H1 (cell line): Measurements from ENCODE around the gene PDLIM3.

ENCODE experiments used
- ATF3 ChIP-seq: IDR thresholded peaks from 2 replicates; pipeline ENCODE4 v1.6.1; 2011; ENCODE audit warnings: low read depth, mild to moderate bottlenecking, low read length; ENCODE audit not compliant: insufficient read depth
- CTCF ChIP-seq, 3 experiments: IDR thresholded peaks; 1 replicate in 2 of 3; 2 replicates in 1 of 3; pipeline versions ENCODE4 v1.5.1 to v1.6.1; 2011; ENCODE audit warnings: low read length in 3 of 3, mild to moderate bottlenecking in 3 of 3, inconsistent platforms in 2 of 3, low read depth in 1 of 3, moderate library complexity in 1 of 3; ENCODE audit not compliant: insufficient read depth in 1 of 3; ENCODE audit errors: control extremely low read depth in 1 of 3
- SIN3A ChIP-seq, 2 experiments: IDR thresholded peaks in 1 of 2; conservative IDR thresholded peaks in 1 of 2; 2 replicates each; pipeline ENCODE4 v1.6.1; 2011 to 2012; ENCODE audit warnings: low read length in 2 of 2, improper control_type of control experiment in 1 of 2, low read depth in 1 of 2, mild to moderate bottlenecking in 1 of 2

DNA sequence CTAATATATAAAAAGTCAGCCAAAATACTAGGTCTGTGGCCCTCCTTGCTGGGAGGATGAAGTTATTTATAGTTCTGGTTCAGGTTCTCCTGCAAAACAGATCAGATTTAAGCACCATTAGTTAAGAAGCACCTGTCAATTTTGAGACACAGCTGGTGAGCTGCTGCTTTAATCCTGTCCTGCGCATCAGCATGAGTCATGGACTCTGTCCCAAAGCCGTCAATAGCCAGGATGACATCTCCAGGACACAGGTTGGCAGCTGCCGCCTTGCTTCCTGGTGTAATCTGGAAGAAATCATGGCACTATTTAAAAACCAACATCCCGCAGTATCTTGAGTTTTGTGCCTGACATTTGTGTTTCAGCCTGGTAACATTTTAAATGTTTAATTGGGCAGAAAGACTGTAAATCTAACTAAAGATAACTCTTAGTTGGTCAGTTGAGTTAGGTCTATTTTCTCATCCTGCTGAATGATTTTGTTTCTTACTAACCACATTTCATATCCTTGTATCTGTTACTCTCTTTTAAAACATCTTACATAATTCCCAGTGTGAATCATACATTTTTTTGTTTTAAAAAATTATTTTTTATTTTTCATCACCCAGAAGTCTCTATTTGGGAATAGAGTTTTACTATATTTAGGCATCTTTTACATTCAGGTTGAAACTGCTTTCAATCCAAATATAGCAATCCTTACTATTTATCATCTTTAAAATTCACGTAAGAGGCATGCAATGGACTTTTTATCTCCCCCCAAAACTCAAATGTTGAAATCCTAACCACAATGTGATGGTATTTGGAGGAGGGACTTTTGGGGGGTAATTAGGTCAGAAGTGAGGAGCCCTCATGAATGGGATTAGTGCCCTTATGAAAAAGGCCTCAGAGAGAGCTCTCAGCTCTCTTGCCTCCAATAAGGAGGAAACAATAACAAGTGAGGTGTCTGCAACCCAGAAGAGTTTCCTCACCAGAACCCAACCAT lies 10.1 kb downstream of the PDLIM3 start:
- no peak for TF ChIP-seq SIN3A (conservative IDR thresholded peaks at IDR 0.05 in 1 of 2, IDR thresholded peaks at IDR 0.05 in 1 of 2; ENCODE audit: low read depth in 1 of 2, low read length in 2 of 2)
- no peak for TF ChIP-seq CTCF (IDR thresholded peaks at IDR 0.05; ENCODE audit: control extremely low read depth in 1 of 3, insufficient read depth in 1 of 3, low read depth in 1 of 3, low read length in 3 of 3)
- no peak for TF ChIP-seq ATF3
